NCI-H1048 (cell line): ENCODE results near the gene RBM39.
"Not testable (repeated sequence)": the region's sequence is repeated elsewhere in the genome, so short reads cannot be mapped to it uniquely, and the experiment has no call there.

Experiments
- DNase-seq: peaks from one replicate; lab custom pipeline; 2025; lab: John Stamatoyannopoulos, UW

The RBM39 gene

DNA sequence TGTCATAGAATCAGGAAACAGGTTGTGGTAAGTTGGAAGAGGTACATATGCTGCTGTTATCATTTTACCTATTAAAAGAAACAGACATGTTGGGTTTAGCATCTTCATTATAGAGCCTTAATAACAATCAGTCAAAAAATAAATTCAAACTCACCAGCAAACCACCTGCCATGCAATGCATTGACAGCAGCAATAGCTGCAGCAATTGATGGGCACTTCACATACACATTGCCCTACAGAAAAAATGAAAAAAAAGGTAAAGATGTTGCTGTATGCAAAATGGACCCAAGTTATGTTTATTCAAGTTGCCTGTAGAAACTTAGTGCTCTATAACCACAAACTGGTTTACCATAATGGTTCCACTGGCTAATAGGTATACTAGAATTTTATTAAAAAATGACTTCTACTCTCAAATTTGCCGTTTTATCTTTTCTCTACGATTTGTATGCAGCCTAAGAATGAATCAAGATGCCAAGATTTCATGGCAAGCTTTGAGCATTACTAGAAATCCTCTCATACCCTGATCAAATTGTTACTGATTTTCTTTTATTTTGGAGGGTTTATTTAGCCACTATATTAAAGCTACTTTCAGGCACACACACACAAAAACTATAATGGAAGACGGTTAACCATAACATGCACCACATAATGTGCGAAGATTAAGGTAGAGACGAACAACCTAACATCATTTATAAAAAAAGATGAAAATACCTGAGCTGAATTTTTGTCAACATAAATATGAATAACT, 37.4 kb downstream of the RBM39 start:
- DNase-seq, result no peak

DNA sequence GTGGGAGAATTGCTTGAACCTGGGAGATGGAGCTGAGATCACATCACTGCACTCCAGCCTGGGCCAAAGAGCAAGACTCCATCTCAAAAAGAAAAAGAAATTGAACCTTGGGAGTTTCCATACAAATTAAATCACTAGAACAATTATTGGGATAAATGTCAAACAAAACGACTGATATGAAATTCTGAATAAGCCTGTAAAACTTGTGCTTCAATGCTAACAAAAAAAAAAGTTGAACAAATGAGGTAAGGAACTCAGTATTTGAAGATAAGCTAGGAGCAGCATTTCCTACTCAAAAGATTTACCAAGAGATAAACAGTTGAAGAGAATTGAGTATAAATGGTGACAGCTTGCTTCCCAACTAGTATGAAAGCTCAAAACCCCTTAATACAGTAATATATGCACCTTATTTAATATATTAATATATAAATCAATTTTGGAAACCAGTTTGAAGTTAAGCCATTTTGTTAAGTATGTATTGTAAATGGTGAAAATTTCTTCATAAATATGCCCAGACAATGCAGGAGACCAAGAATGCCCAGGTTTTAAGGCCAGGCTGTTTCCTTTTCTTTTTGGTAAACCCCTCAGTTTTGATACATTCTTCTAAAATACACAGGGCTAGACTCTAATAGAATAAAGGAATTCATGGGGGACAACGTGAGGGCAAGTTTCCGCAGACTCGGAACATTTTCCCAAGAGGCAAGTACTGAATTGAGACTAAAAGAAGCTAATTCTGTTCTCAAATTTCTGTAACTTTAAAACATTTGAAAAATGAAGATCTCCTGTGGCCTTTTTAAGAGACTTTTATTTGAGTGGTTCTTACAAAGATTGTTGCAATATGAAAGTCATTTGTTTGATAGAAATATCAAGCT, 39.0 kb downstream of the RBM39 start:
- no peak for DNase-seq

DNA sequence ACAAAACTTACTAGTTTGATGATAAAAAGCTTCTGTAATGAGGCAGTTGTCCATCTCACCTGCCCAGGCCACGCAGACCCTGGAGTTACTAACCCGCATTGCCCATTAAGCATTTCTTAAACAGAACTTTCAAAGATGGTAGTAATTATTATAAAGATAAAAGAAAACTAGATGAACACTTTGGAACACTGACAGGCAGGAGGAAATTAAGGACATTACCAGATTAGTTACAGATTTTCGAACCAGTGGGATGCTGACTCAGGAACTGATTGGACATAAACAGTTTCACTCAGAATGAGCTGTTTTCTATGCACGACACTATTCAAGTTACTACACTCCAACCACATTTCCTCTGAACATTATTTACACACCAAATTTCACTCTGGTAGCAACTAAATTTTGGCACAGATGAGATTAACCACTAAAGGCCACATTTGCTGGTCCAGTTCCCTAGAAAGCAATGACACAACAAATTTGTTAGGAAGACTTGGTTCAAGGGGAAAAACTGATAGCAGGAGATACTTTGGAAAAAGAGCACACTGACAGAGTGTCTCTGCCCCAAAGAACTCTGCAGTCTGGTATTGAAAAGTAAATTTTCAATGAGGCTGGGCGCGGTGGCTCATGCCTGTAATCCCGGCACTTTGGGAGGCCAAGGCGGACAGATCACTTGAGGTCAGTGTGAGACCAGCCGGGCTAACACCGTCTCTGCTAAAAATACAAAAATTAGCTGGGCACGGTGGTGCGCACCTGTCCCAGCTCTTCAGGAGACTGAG, 39.8 kb downstream of the RBM39 start:
- DNase-seq, result no peak

DNA sequence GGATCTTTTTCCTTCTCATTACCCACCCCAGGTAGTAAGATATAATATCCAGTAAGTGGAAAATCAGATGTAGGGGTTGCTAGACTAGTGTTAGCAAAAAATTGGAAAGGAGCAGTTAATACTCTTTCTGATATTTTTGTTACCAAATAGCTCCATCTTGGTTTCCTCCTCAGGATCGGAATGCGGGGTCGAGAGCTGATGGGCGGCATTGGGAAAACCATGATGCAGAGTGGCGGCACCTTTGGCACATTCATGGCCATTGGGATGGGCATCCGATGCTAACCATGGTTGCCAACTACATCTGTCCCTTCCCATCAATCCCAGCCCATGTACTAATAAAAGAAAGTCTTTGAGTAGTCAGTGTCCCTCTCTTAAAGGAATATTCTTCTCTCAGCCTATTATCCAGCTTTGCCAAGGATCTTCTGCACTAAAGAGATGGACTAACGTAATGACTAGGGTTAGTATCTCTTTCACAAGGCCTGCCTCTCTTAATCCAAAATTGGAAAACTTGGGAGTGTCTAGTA, 41.4 kb downstream of the RBM39 start:
- no peak for DNase-seq

DNA sequence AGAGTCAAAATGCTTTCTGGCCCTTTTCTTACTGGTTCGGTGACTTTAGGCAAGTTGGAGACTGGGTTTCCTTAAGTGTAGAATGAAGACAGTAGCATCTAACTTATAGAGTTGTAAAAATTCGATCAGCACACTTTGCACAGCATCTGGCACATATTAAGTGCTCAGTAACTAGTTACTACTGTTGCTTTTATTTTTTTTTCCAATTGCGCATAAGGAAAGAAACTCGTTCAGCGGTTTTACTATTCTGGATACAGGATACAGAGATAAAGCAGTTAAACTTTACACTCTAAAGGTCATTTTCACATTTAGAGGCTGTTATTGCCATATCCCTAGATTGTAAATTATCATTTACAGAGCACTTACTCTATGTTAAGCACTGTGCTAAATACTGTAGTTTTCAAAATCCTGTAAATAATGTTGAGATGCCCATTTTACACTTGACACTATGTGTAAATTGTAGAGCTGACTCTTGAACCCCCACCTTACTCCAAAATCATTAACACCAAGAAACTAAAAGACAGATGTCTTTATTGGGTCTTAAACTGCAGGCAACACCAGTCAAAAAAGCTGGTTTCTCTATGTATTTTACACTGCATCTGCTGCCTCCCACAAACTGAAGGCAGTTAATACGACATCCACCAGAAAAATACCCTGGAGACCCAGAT, 42.0 kb downstream of the RBM39 start:
- no peak for DNase-seq

DNA sequence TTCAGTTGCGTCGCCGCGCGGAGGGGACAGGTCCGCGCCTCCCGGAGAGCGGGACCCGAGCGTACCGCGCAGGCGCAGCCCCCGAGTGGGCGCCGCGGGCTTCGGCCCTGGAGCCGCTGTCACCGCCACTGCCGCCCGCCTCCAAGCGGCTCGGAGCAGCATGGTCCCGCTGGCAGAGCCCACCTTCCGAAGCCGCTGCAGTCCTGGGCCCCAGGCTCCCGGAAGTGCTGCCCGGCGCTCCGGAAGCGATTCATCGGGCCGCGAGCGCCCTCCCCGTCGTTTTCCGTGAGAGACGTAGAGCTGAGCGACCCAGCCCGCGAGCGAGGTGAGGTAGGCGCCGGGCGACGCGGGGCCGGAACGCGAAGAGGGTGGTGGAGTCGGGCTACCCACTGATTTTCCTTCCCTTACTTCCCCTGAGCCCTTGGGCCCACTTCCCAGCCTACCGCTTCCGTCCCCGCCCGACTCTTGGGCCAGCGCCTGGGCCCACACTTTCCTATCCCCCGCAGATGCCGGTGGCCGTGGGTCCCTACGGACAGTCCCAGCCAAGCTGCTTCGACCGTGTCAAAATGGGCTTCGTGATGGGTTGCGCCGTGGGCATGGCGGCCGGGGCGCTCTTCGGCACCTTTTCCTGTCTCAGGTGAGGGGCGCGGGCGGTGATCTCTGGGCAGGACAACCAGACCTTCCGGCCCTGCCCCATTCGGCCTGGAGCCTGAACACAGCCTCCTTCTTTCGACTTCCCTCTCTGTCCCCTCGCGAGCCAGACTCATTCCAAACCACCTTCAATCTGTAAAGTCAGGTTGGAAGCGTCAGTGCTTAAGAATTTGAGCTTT, 42.7 kb downstream of the RBM39 start, which contains the start of the genes NFS1 and ROMO1:
NFS1 (minus strand) TSS at position 226 of the 830 bp plus-strand sequence; CDS start at position 162, 64 bp downstream.
ROMO1 (plus strand) TSS at position 279 of the 830 bp plus-strand sequence; CDS start at position 507, 228 bp downstream.
- DNase-seq, result peak; percentile 65

DNA sequence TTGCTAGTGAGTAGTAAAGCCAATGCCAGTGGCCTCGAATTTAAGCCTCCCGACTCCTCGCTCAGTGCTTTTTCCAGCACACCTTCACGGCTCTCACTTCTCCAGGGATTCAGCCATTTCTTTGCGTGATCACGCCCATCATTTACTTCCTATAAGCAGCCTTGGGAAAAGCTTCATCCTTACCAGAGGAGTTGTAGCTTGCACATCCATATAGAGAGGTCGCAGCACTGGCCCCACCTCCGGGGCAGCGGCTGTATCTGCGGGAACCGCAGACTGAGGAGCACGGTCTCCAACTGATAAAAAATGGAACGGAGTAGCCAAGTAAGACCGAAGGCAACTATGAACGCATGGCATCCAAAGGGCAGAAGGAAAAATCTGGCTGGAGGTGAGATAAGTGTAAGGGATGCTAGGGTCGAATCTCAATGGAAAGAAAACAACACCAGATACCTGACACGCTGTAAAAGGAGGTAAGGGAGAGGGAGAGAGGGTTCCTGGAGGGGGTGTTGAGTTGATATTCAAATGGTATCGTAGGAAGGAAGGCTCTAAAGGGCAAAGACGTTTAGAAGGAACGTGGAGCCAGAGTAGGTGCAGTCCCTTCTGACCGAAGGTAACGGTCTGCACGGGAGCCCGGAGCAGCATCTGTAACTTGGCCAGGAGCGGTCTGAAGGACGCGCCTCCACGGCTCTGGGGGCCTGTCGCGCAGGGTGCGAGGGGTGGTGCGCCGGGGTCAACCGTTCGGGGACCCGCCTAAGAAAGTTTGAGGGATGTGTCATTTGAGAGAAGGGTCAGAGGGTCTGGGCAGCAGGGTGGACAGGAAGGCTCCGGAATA, 43.5 kb downstream of the RBM39 start:
- no peak for DNase-seq

DNA sequence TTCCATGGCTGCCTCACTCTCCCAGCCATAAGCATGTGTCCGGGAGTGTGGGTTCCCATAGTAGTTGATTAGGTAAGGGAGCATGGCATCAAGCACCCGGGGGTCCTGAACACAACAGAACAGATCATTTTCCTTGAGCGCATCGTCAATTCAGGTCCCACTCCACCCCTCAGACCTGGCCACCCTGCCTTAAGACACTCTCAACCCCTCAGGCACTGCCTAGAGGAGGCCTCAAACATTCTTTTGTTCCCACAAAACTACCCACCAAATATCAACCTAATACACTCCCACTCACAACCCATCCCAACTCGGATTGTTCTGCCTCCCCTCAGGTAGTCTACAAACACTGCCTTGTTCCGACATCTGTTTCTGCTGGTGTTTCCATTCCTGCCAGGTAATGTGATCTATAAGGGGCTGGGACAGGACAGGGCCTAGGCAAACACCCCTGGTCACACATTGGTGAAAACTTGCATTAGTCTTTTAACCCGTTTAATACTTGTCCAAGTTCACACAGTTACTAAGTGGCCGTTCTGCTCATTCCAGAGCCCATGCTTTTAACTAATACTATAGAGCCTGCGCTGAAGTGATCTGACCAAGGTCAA, 44.3 kb downstream of the RBM39 start:
- no peak for DNase-seq

DNA sequence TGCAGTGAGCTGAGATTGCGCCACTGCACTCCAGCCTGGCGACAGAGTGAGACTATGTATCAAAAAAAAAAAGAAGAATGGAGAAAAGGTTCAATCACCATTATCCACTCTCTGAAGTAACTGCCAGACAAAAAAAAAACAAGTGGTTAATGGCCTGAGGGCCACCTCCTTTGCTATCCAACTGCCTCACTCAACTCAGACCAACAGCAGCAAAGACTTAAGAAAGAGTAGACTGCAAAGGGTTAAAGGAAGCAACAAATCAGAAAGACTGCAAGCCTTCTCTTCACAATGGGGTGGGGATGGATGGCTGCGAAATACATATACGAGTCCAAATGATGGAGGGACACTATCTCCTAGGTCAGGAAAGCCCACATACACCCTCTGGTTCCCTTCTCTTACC, 46.1 kb downstream of the RBM39 start:
- DNase-seq, result no peak

DNA sequence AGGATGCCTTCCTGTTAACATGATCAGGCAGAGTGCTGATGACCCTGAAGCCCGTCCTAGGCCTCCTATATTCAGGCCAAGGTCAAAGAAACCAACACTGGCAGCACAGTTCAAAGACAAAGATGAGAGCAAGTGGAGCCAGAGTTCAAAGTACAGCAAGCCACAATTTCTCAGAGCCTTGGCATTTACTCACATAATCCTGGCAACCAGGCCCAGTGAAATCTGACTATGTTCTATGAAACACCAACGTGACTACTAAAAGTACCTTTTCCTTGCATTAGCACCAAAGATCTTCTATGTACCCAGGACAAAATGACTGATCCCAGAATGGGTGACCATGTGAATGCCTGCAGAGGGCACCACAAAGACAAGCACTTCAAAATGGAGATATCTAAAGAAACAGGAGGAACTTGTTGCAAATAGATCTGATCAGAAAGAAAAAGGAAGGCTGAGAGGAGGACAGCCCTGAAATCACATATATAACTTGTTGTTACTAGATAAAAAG, 46.8 kb downstream of the RBM39 start:
- DNase-seq, result no peak

DNA sequence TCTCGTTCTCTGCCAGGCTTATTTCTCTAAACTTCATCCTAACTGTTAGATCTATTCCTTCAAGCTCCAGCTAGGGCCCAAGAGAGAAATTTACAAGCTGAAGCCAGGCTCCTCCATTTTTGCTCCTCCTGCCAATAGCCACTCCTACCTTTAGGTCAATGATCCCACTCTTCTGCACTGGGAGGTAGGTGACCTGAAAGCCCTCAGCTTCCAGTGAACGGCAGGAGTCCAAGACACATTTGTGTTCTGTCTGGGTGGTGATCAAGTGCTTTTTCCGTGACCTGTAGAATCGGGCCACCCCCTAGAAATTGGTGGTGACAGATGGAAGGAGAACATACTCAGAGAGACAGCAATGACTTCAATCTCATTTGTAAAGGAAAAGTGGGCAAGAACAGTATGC, 51.8 kb downstream of the RBM39 start:
- no peak for DNase-seq

DNA sequence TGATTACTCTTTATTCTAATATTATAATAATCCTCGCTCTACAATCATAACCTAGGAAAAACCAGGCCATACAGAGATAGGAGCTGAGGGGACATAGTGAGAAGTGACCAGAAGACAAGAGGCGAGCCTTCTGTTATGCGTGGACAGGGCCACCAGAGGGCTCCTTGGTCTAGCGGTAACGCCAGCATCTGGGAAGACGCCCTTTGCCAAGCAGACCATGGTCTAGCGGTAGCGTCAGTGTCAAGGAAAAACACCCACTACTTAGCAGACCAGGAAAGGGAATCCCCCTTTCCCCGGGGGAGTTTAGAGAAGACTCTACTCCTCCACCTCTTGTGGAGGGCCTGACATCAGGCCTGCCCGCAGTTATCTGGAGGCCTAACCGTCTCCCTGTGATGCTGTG, 55.2 kb downstream of the RBM39 start:
- DNase-seq, result not testable (repeated sequence)

DNA sequence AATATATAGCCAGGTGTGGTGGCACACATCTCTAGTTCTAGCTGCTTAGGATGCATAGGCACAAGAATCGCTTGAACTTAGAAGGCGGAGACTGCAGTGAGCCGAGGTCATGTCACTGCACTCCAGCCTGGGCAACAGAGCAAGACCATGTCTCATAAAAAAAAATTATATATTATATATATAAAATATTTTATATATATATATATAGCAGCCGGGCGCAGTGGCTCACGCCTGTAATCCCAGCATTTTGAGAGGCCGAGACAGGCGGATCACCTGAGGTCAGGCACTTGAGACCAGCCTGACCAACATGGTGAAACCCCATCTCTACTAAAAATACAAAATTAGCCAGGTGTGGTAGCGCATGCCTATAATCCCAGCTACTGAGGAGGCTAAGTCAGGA, 56.7 kb downstream of the RBM39 start:
- DNase-seq, result not testable (repeated sequence)

DNA sequence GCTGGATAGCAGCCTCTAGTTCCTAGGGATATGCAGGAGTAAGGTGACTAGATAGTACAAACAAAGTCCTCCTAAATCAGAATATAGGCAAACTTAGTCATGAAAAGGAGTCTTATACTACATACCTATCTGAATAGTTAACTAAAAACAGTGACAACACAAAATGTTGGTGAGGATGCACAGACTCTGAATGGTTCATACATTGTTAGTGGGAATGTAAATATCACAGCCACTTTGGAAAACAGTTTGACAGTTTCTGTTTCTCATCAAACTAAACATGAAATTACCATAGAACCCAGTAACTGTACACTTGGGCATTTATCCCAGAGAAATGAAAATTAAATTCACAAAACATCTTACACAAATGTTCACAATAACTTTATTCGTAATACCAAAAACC, 60.1 kb downstream of the RBM39 start:
- no peak for DNase-seq

DNA sequence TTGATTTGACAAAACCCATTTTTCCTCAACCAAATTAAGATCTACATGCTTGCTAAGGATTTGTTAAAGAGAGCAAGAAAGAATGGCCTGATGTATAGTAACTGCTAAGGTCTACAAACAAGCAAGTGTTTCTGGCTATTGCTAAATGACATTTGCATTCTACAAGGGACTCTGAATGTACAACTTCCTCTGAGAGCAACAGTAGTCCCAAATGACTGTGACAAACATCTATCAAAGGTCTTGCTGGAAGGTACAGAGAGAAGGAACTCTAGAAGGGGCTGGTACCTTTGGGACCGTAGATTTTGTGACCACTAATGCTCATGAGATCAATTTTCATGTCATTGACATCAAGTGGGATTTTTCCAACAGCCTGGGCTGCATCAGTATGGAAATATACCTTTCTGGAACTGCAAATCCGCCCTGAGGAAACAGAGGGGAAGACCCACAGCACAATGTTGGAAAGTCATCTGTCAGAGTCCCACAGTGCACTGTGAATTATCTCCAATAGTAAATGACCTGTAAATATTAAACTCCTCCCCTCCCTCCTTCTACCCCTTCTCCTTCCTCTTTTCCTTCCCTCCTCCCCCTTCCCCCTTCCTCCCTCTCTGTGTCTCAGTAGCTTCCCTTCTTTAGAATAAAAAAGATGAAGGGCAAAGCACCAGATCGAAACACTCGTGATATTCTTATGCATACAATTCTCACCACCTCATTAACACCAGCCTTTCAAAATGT, 61.4 kb downstream of the RBM39 start:
- no peak for DNase-seq

DNA sequence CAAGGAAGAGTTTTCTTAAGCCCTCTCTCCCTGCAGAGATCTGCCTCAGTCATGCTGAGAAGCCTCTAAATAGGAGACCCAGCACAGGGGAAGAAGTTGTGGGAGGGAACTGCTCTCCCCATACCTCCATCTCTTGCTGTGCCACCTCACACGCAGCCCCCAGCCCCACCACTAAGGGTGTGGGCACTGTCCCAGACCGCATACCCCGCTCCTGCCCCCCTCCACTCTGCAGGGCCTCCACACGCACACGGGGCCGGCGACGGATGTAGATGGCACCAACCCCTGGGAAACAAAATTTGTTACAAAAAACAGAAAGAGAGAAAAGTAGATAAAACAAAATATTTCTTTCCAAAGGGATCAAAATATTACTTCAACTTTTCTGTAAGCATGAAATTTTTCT, 67.1 kb downstream of the RBM39 start:
- no peak for DNase-seq

DNA sequence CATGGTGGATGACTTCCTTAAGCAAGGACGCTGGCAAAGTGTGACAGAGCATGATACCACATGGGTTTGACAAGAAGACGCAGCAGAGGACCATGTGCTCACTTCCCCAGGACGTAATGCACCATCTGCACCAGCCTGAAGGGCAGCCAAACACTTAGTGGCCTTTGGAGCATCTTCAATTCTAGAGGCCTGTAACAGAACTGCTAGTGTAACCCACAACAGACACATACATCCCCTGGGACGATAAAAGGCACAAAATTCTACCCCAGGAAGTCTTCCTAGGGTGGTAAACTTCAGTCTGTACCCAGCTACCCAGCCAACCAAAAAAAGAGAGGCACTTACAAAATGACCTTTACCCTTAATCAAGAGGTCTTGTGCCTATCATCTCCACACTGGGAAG, 68.2 kb downstream of the RBM39 start:
- DNase-seq, result no peak

DNA sequence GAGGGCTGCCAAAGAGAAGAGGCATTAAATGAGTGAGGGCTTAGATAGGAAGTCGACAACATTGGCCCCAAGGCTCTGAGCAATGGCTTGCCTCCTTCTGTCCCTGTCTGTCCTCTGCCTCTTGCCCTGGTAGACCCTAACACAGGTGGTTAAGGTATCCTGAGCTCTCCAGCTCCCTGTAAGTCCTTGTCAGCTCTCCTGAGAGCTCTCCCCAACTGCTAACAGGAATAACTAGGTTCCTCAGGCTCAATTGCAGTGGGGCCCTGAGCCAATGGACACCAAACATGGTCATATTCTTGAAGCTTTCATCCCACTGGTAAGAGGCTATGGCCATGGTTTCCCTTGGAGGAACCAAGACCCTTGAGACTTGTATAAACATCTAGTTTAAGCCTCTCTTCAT, 72.4 kb downstream of the RBM39 start:
- no peak for DNase-seq
